A673 (cell line): ENCODE results near the gene DIS3L2. TPM values are rescaled to one million over a fixed set of nuclear protein-coding genes. Genes with fewer than 3 reads are reported as not detected.
A peak's percentile ranks its signal among the peaks of the same experiment; 100 is the strongest.

Source experiments
- BruUV-seq: library from RNA; stranded (reverse); fragments of 400-500 nt; replicated peaks from 2 replicates; lab custom pipeline; 2021; lab: Mats Ljungman, UMichigan
- CTCF ChIA-PET: fragments of 300-600 bp; sonication (Branson Sonifier 250); formaldehyde crosslinking; loops from one replicate; lab custom pipeline; 2022; ENCODE audit warnings: antibody characterized with exemption; lab: Charles Lee
- POLR2A ChIA-PET: fragments of 300-600 bp; sonication (Branson Sonifier 250); formaldehyde crosslinking; loops from one replicate; lab custom pipeline; 2022; ENCODE audit warnings: antibody characterized with exemption; ENCODE audit not compliant: low non-redundant PET; lab: Charles Lee
- DNase-seq: peaks from one replicate; pipeline ENCODE4 v3.0.0-alpha.2; 2015; ENCODE audit warnings: low spot score
- H3K27ac ChIP-seq: fragments of 200-600 bp; sonication (generic); 2 replicates; pipeline ENCODE4 v1.5.1; 2016; ENCODE audit warnings: mixed run types, low read depth, mild to moderate bottlenecking, mixed read lengths, antibody characterized with exemption, low read length; ENCODE audit not compliant: poor library complexity, severe bottlenecking
- H3K27me3 ChIP-seq: fragments of 200-600 bp; sonication (generic); replicated peaks from 2 replicates; pipeline ENCODE4 v1.6.1; 2017; ENCODE audit warnings: mixed run types, low read depth, mild to moderate bottlenecking, mixed read lengths, antibody characterized with exemption, low read length; ENCODE audit not compliant: insufficient read depth, poor library complexity
- H3K36me3 ChIP-seq: fragments of 200-600 bp; sonication (generic); 2 replicates; pipeline ENCODE4 v1.6.1; 2016; ENCODE audit warnings: mixed run types, mild to moderate bottlenecking, mixed read lengths, antibody characterized with exemption, low read length; ENCODE audit not compliant: insufficient read depth, poor library complexity, severe bottlenecking
- H3K4me1 ChIP-seq: fragments of 200-600 bp; sonication (generic); 2 replicates; pipeline ENCODE4 v1.6.1; 2017; ENCODE audit warnings: mixed run types, mild to moderate bottlenecking, mixed read lengths, antibody characterized with exemption, low read length; ENCODE audit not compliant: insufficient read depth, poor library complexity, severe bottlenecking
- H3K4me3 ChIP-seq: fragments of 200-600 bp; sonication (generic); 2 replicates; pipeline ENCODE4 v1.5.1; 2016; ENCODE audit warnings: low read depth, mixed run types, mild to moderate bottlenecking, mixed read lengths, low read length; ENCODE audit not compliant: poor library complexity, severe bottlenecking
- H3K9me3 ChIP-seq: fragments of 200-600 bp; sonication (generic); 2 replicates; pipeline ENCODE4 v1.6.1; 2016; ENCODE audit warnings: mixed run types, low read depth, mild to moderate bottlenecking, mixed read lengths, antibody characterized with exemption, low read length; ENCODE audit not compliant: poor library complexity, severe bottlenecking
- EZH2 ChIP-seq: fragments of 200-600 bp; sonication (generic); IDR thresholded peaks from 2 replicates; pipeline ENCODE4 v1.6.1; 2017; ENCODE audit warnings: borderline replicate concordance, low read depth, mild to moderate bottlenecking, mixed read lengths, antibody characterized with exemption, low read length; ENCODE audit not compliant: poor library complexity, severe bottlenecking
- intact Hi-C: fragments of 100-400 bp; cut with micrococcal nuclease; formaldehyde crosslinking; loops from one replicate; pipeline ENCODE4 v1.10.0; 2022; ENCODE audit not compliant: unreplicated experiment
- total RNA-seq: library from RNA; stranded (reverse); gene quantifications from 2 replicates; pipeline ENCODE4 v1.2.3, GENCODE V29; 2021
- TF ChIP-seq, protein P1 (sequence below): fragments of 300-800, 200-600 bp; sonication (generic); conservative IDR thresholded peaks from 2 replicates; pipeline ENCODE4 v1.5.1; 2017; ENCODE audit warnings: low read depth, mild to moderate bottlenecking, antibody characterized with exemption, low read length, moderate library complexity, mixed read lengths

Gene DIS3L2
- total RNA-seq, 1 experiment from 2014 or later, result 38.7 TPM

GRCh38 chr2:232013701-232014353, 52.3 kb downstream of the DIS3L2 start:
- CTCF ChIA-PET, result no interaction called here
- intact Hi-C loops, result no loop called here
- POLR2A ChIA-PET, result no interaction called here
- peak; percentile 21 for DNase-seq
- Histone ChIP-seq H3K27me3 (no peaks in the 10 kb centered on the region), H3K36me3 (peaks cover 4% of the 10 kb centered on the region), H3K9me3 (no peaks in the 10 kb centered on the region), H3K4me3 (no peak overlapping the region), H3K27ac (no peak overlapping the region), H3K4me1 (no peaks in the 10 kb centered on the region)
- no TSS peak for BruUV-seq
- TF ChIP-seq, protein P1, sequence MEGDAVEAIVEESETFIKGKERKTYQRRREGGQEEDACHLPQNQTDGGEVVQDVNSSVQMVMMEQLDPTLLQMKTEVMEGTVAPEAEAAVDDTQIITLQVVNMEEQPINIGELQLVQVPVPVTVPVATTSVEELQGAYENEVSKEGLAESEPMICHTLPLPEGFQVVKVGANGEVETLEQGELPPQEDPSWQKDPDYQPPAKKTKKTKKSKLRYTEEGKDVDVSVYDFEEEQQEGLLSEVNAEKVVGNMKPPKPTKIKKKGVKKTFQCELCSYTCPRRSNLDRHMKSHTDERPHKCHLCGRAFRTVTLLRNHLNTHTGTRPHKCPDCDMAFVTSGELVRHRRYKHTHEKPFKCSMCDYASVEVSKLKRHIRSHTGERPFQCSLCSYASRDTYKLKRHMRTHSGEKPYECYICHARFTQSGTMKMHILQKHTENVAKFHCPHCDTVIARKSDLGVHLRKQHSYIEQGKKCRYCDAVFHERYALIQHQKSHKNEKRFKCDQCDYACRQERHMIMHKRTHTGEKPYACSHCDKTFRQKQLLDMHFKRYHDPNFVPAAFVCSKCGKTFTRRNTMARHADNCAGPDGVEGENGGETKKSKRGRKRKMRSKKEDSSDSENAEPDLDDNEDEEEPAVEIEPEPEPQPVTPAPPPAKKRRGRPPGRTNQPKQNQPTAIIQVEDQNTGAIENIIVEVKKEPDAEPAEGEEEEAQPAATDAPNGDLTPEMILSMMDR, result no peak
- TF ChIP-seq EZH2, result no peak

- BruUV-seq, result no TSS peak
- Histone ChIP-seq H3K9me3 (no peaks in the 10 kb centered on the region), H3K27ac (no peak overlapping the region), H3K27me3 (no peaks in the 10 kb centered on the region), H3K36me3 (peaks cover 4% of the 10 kb centered on the region), H3K4me1 (no peaks in the 10 kb centered on the region), H3K4me3 (no peak overlapping the region)
- ChIA-PET CTCF (no interaction called here), POLR2A (no interaction called here)
- intact Hi-C loops, result no loop called here
- no peak for DNase-seq
- TF ChIP-seq, protein P1, result no peak
- no peak for TF ChIP-seq EZH2
Measured at GRCh38 chr2:232014681-232015080, 53.2 kb downstream of the DIS3L2 start.

GRCh38 chr2:232018181-232018580, 56.7 kb downstream of the DIS3L2 start:
- Histone ChIP-seq H3K36me3 (peaks cover 4% of the 10 kb centered on the region), H3K9me3 (no peaks in the 10 kb centered on the region), H3K4me1 (no peaks in the 10 kb centered on the region), H3K27ac (no peak overlapping the region), H3K27me3 (no peaks in the 10 kb centered on the region), H3K4me3 (no peak overlapping the region)
- TF ChIP-seq EZH2, result no peak
- TF ChIP-seq, protein P1, result no peak
- POLR2A ChIA-PET, result no interaction called here
- intact Hi-C loops, result no loop called here
- no TSS peak for BruUV-seq
- no peak for DNase-seq
- CTCF ChIA-PET, result no interaction called here
